ENCODE data around the gene ACER3.
"Not testable (repeated sequence)": the region's sequence is repeated elsewhere in the genome, so short reads cannot be mapped to it uniquely, and the experiment has no call there.

ACER3 gene

DNA sequence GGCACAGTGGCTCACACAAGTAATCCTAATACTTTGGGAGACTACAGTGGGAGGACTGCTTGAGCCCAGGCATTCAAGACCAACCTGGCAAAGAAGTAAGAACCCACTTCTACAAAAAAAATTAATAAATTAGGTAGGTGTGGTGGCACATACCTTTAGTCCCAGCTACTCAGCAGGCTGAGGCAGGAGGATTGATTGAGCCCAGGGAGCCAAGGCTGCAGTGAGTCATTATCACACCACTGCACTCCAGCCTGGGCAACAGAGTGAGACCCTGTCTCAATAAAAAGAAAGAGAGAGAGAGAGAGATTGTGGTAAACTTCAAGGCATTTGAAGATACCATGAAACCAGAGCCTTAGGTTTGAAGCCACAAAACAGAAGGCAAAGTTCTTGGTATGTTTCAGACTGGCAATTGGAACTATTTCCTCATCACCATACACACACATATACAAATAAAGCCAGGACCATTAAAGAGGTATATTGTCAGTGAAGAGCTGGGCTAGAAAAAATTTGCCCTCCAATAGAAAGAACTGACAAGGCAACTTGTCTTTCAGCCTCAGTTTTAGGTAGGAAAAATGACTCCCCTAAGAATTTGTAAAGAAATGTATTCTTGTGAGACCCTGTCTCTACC, 148.9 kb downstream of the ACER3 start:
- TF ChIP-seq FOXM1 (IDR thresholded peaks at IDR 0.05; ENCODE audit: borderline replicate concordance), result no peak
- POLR2A ChIA-PET, result no interaction called here
- DNase-seq (ENCODE audit: extremely low spot score), result no peak
- CTCF ChIA-PET, result no interaction called here

DNA sequence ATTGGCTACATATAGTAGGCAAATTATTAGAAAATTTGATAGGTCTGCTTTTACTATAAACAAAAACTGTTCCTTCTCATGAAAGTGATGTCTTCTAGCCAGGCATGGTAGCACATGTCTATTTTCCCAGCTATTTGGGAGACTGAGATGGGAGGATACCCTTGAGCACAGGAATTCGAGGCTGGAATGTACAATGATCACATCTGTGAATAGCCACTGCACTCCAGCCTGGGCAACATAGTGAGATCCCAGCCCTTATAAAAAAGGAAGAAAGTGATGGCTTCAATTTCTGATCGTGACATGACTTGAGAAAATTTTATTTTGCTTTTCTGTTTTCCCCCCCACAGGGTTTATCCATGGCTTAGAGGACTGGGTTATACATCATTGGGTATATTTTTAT, 154.0 kb downstream of the ACER3 start:
- ChIA-PET CTCF (no interaction called here), POLR2A (no interaction called here)
- TF ChIP-seq ELF4 (IDR thresholded peaks at IDR 0.05), result no peak
- TF ChIP-seq FOXM1 (IDR thresholded peaks at IDR 0.05; ENCODE audit: borderline replicate concordance), result no peak
- TF ChIP-seq SUZ12 (IDR thresholded peaks at IDR 0.05), result no peak
- TF ChIP-seq, protein P1, sequence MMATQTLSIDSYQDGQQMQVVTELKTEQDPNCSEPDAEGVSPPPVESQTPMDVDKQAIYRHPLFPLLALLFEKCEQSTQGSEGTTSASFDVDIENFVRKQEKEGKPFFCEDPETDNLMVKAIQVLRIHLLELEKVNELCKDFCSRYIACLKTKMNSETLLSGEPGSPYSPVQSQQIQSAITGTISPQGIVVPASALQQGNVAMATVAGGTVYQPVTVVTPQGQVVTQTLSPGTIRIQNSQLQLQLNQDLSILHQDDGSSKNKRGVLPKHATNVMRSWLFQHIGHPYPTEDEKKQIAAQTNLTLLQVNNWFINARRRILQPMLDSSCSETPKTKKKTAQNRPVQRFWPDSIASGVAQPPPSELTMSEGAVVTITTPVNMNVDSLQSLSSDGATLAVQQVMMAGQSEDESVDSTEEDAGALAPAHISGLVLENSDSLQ (IDR thresholded peaks at IDR 0.05), result no peak
- TF ChIP-seq ZNF384 (IDR thresholded peaks at IDR 0.05), result no peak
- no peak for TF ChIP-seq FOXK2 (IDR thresholded peaks at IDR 0.05)
- no peak for TF ChIP-seq HDGF (IDR thresholded peaks at IDR 0.05; ENCODE audit: borderline replicate concordance)
- TF ChIP-seq CTBP1 (IDR thresholded peaks at IDR 0.05; ENCODE audit: borderline replicate concordance), result no peak
- TF ChIP-seq LEF1 (IDR thresholded peaks at IDR 0.05; ENCODE audit: borderline replicate concordance), result no peak
- TF ChIP-seq NFRKB (IDR thresholded peaks at IDR 0.05), result no peak
- no peak for TF ChIP-seq BHLHE40 (IDR thresholded peaks at IDR 0.05; ENCODE audit: borderline replicate concordance)
- TF ChIP-seq FOXA1 (IDR thresholded peaks at IDR 0.05), result no peak
- no peak for TF ChIP-seq ARNT (IDR thresholded peaks at IDR 0.05)
- no peak for TF ChIP-seq SP1 (IDR thresholded peaks at IDR 0.05)
- no peak for TF ChIP-seq TARDBP (IDR thresholded peaks at IDR 0.05)
- TF ChIP-seq L3MBTL2 (conservative IDR thresholded peaks at IDR 0.05), result no peak
- DNase-seq (ENCODE audit: extremely low spot score), result no peak

DNA sequence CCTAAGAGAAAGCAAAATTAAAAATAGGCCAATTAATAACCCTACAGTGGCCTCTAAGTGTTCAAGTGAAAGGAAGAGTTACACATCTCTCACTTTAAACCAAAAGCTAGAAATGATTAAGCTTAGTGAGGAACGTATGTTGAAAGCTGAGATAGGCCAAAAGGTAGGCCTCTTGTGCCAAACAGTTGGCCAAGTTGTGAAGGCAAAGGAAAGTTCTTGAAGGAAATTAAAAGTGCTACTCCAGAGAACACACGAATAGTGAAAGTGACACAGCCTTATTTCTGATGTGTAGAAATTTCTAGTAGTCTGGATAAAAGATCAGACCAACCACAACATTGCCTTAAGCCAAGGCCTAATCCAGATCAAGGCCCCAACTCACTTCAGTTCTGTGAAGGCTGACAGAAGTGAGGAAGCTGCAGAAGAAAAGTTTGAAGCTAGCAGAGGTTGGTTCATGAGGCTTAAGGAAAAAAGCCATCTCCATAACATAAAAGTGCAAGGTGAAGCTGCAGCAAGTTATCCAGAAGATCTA, 157.7 kb downstream of the ACER3 start:
- DNase-seq (ENCODE audit: extremely low spot score); CTCF ChIA-PET; POLR2A ChIA-PET: not testable (repeated sequence)

DNA sequence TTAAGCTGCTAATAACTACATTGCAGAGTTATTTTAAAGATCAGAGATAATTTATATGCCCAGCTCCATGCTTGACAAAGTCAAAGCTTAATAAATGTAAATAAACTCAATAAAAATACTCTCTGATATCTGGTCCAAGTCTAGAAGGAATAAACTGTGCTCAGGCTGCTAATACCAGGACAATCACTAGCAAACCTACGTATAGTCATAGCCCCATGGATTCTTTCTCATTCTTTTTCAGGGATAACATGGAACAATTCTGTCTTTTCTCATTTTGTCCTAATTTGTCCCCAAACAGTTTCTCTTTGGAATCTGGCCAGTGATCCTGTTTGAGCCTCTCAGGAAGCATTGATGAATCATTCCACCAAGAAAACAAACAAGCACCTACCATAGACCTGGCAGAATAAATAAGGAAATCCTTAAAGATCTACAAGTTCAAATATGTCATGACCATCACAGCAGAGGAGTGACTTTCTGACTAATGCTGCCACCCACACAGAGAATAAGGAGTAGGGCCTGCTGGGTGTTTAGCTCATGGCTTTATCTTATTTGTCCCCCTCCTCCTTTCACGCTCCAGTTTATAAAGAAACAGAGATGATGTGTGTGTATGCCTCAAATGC, 159.4 kb downstream of the ACER3 start:
- DNase-seq (ENCODE audit: extremely low spot score), result no peak
- TF ChIP-seq BHLHE40 (IDR thresholded peaks at IDR 0.05; ENCODE audit: borderline replicate concordance), result no peak
- TF ChIP-seq ELF4 (IDR thresholded peaks at IDR 0.05), result no peak
- TF ChIP-seq SUZ12 (IDR thresholded peaks at IDR 0.05), result no peak
- no peak for TF ChIP-seq FOXM1 (IDR thresholded peaks at IDR 0.05; ENCODE audit: borderline replicate concordance)
- no peak for TF ChIP-seq L3MBTL2 (conservative IDR thresholded peaks at IDR 0.05)
- TF ChIP-seq TARDBP (IDR thresholded peaks at IDR 0.05), result no peak
- TF ChIP-seq, protein P1 (IDR thresholded peaks at IDR 0.05), result no peak
- TF ChIP-seq CTBP1 (IDR thresholded peaks at IDR 0.05; ENCODE audit: borderline replicate concordance), result no peak
- TF ChIP-seq NFRKB (IDR thresholded peaks at IDR 0.05), result no peak
- no peak for TF ChIP-seq SP1 (IDR thresholded peaks at IDR 0.05)
- no peak for TF ChIP-seq ZNF384 (IDR thresholded peaks at IDR 0.05)
- no peak for TF ChIP-seq FOXA1 (IDR thresholded peaks at IDR 0.05)
- no peak for TF ChIP-seq LEF1 (IDR thresholded peaks at IDR 0.05; ENCODE audit: borderline replicate concordance)
- ChIA-PET POLR2A (no interaction called here), CTCF (interaction anchor here (1.2 kb wide), 1 partner anchor 101 kb away, joined by 3 read pairs; no protein-coding TSS in a partner anchor)

DNA sequence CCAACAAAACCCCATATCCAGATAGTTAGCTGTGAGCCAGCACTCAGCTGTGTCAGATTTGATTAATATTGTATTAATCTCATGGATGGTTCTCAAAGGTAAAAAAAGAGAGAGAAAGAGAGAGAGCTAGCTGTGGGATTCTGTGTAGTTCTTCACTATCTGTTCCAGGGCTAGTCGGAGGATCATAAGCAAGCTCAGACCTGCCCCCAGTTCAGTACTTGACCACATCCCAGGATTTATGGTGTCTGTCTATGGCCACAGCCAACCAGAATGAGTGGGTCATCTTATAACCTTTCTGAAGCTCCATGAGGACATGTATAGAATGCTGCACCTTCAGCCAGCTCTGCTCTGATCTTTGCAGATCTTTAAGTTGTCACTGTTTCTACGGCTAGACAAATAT, 160.0 kb downstream of the ACER3 start:
- POLR2A ChIA-PET, result no interaction called here
- TF ChIP-seq FOXM1 (IDR thresholded peaks at IDR 0.05; ENCODE audit: borderline replicate concordance), result no peak
- CTCF ChIA-PET, result interaction anchor here (1.1 to 1.2 kb wide), 2 partner anchors 25 to 102 kb away, joined by 3 read pairs; no protein-coding TSS in a partner anchor
- no peak for DNase-seq (ENCODE audit: extremely low spot score)

DNA sequence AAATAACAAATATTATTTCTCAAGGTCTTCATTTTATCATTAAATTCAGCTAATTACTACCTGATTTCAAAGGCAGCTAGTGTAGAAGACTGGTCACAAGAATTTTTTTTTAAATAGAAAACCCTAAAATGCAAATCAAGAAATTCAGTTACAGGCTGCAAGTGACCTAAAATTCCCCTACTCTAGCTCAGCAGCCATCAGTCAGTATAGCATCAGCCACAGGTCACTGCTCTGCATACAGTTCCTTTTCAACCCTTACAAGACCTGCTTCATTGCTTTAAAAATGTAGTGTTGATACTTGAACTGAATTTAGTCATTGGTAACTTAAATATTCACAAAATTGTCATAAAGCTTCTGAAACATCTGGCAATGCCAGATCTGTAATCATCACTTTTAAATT, 164.0 kb downstream of the ACER3 start:
- CTCF ChIA-PET, result interaction anchor here (0.5 kb wide), 1 partner anchor 151 kb away, joined by 5 read pairs; no protein-coding TSS in a partner anchor
- POLR2A ChIA-PET, result no interaction called here
- TF ChIP-seq ZNF384 (IDR thresholded peaks at IDR 0.05) (no peak), CTBP1 (IDR thresholded peaks at IDR 0.05; ENCODE audit: borderline replicate concordance) (no peak), FOXM1 (IDR thresholded peaks at IDR 0.05; ENCODE audit: borderline replicate concordance) (no peak)
- DNase-seq (ENCODE audit: extremely low spot score), result no peak

DNA sequence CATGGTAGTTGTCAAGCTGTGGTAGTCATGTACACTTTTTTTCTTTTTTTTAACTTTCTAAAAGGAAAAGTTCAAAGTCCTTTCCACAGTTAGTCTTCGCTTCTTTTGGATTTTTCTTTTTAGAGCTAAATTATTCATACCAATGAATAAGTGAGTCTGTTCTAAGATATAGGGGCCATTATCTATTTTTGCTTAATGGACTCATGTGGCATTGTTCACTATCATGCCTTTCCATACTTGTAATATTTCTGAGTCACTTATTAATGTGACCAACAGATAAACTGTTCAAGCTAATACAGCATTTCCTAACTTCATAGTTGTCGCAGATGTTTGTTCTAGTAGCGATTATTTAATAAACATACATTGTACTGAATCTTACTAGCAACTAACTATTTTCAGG, 165.5 kb downstream of the ACER3 start:
- no peak for DNase-seq (ENCODE audit: extremely low spot score)
- ChIA-PET CTCF (interaction anchor here (1.2 kb wide), 1 partner anchor 106 kb away, joined by 3 read pairs; no protein-coding TSS in a partner anchor), POLR2A (no interaction called here)
- no peak for TF ChIP-seq ELF4 (IDR thresholded peaks at IDR 0.05)
- no peak for TF ChIP-seq ZNF384 (IDR thresholded peaks at IDR 0.05)
- no peak for TF ChIP-seq HDGF (IDR thresholded peaks at IDR 0.05; ENCODE audit: borderline replicate concordance)
- TF ChIP-seq BHLHE40 (IDR thresholded peaks at IDR 0.05; ENCODE audit: borderline replicate concordance), result no peak
- TF ChIP-seq SP1 (IDR thresholded peaks at IDR 0.05), result no peak
- TF ChIP-seq FOXK2 (IDR thresholded peaks at IDR 0.05), result no peak
- no peak for TF ChIP-seq FOXA1 (IDR thresholded peaks at IDR 0.05)
- no peak for TF ChIP-seq LEF1 (IDR thresholded peaks at IDR 0.05; ENCODE audit: borderline replicate concordance)
- no peak for TF ChIP-seq CTBP1 (IDR thresholded peaks at IDR 0.05; ENCODE audit: borderline replicate concordance)
- no peak for TF ChIP-seq ARNT (IDR thresholded peaks at IDR 0.05)
- no peak for TF ChIP-seq FOXM1 (IDR thresholded peaks at IDR 0.05; ENCODE audit: borderline replicate concordance)
- TF ChIP-seq TARDBP (IDR thresholded peaks at IDR 0.05), result no peak
- TF ChIP-seq L3MBTL2 (conservative IDR thresholded peaks at IDR 0.05), result no peak
- TF ChIP-seq, protein P1 (IDR thresholded peaks at IDR 0.05), result no peak
- no peak for TF ChIP-seq SUZ12 (IDR thresholded peaks at IDR 0.05)
- TF ChIP-seq NFRKB (IDR thresholded peaks at IDR 0.05), result no peak

Data from HEK293T (cell line).